CD4-positive, alpha-beta memory T cell (primary cell): Measurements from ENCODE around the gene CDC37L1. TPM values are rescaled to one million over a fixed set of nuclear protein-coding genes. Genes with fewer than 3 reads are reported as not detected.
A peak's percentile ranks its signal among the peaks of the same experiment; 100 is the strongest.

Experiments used
- CTCF ChIA-PET: fragments of 350-600 bp; sonication (Branson Sonifier 250); formaldehyde crosslinking; loops from one replicate; lab custom pipeline; 2021; ENCODE audit warnings: inconsistent platforms; ENCODE audit not compliant: partially characterized antibody; lab: Charles Lee
- POLR2A ChIA-PET: fragments of 350-600 bp; sonication (Branson Sonifier 250); formaldehyde crosslinking; loops from one replicate; lab custom pipeline; 2021; ENCODE audit not compliant: partially characterized antibody; lab: Charles Lee
- DNase-seq, 5 donors: peaks; one replicate each; pipeline versions ENCODE4 v3.0.0 to v3.0.0-alpha.2; 2020 to 2022; ENCODE audit warnings: mixed read lengths in 1 of 5
- H3K27ac ChIP-seq: one replicate; pipeline ENCODE4 v1.7.0; 2013; ENCODE audit warnings: low read depth, low read length
- H3K27me3 ChIP-seq: 2 replicates; pipeline ENCODE4 v1.7.0; 2013; ENCODE audit warnings: mild to moderate bottlenecking, low read length, moderate library complexity; ENCODE audit not compliant: insufficient read depth
- H3K36me3 ChIP-seq: 2 replicates; pipeline ENCODE4 v1.7.0; 2013; ENCODE audit warnings: mild to moderate bottlenecking, low read length, moderate library complexity; ENCODE audit not compliant: insufficient read depth
- H3K4me1 ChIP-seq: 2 replicates; pipeline ENCODE4 v1.7.0; 2013; ENCODE audit warnings: mild to moderate bottlenecking, low read length, moderate library complexity; ENCODE audit not compliant: insufficient read depth
- H3K4me3 ChIP-seq, 2 donors: one replicate each; pipeline ENCODE4 v1.7.0; 2013; ENCODE audit warnings: low read length in 2 of 2, mild to moderate bottlenecking in 1 of 2
- H3K9me3 ChIP-seq, 2 donors: one replicate each; pipeline ENCODE4 v1.7.0; 2013; ENCODE audit warnings: low read length in 2 of 2, control low read depth in 1 of 2; ENCODE audit not compliant: control insufficient read depth in 1 of 2
- H3K27ac Mint-ChIP-seq, 7 donors: one replicate each; pipeline ENCODE4 v1.8.0; 2020 to 2021; ENCODE audit warnings: mixed read lengths in 7 of 7, mild to moderate bottlenecking in 6 of 7, inconsistent platforms in 3 of 7, moderate library complexity in 3 of 7
- H3K27me3 Mint-ChIP-seq, 2 donors: one replicate each; pipeline ENCODE4 v1.8.0; 2020 to 2021; ENCODE audit warnings: mixed read lengths in 2 of 2
- H3K36me3 Mint-ChIP-seq, 2 donors: one replicate each; pipeline ENCODE4 v1.8.0; 2020 to 2021; ENCODE audit warnings: mixed read lengths in 2 of 2, inconsistent platforms in 1 of 2, mild to moderate bottlenecking in 1 of 2
- H3K4me1 Mint-ChIP-seq, 4 donors: one replicate each; pipeline ENCODE4 v1.8.0; 2020 to 2021; ENCODE audit warnings: mixed read lengths in 4 of 4, mild to moderate bottlenecking in 1 of 4
- H3K4me3 Mint-ChIP-seq, 8 donors: one replicate each; pipeline ENCODE4 v1.8.0; 2020 to 2021; ENCODE audit warnings: mixed read lengths in 8 of 8, mild to moderate bottlenecking in 7 of 8, moderate library complexity in 6 of 8, inconsistent platforms in 3 of 8
- H3K9me3 Mint-ChIP-seq, 8 donors: one replicate each; pipeline ENCODE4 v1.8.0; 2020 to 2021; ENCODE audit warnings: mixed read lengths in 8 of 8, mild to moderate bottlenecking in 5 of 8, inconsistent platforms in 3 of 8, moderate library complexity in 1 of 8
- intact Hi-C: fragments of 100-400 bp; cut with micrococcal nuclease; formaldehyde crosslinking; loops from one replicate; pipeline ENCODE4 v1.15.1; 2023
- polyA plus RNA-seq, 2 donors: library from polyadenylated mRNA; unstranded; fragments of 300-500 nt; fragmentation: Illumina TruSeq; gene quantifications; one replicate each; pipeline ENCODE4 v1.2.3, GENCODE V29; 2021
- total RNA-seq, 2 experiments: library from RNA; stranded (reverse); gene quantifications; one replicate each; pipeline ENCODE4 v1.2.3, GENCODE V29; 2021

CDC37L1 gene
- total RNA-seq (10 to 100 TPM; 27.2 to 27.8 TPM), polyA plus RNA-seq (10 to 100 TPM; 15.8 to 17.8 TPM)

GRCh38 chr9:4679268-4680172 is at the start of gene CDC37L1:
Gene CDC37L1 (plus strand): TSS chr9:4679569. CDS start chr9:4679768, 199 bp downstream.
- ChIA-PET CTCF (interaction anchor here (0.5 to 1.4 kb wide), 3 partner anchors 14 to 306 kb away, joined by 3 to 13 read pairs (median 3); partner anchors contain the start of gene SPATA6L), POLR2A (interaction anchor here (0.6 to 1.8 kb wide), 25 partner anchors 9 to 1836 kb away, joined by 3 to 74 read pairs (median 4); partner anchors contain the start of genes AK3, CD274, JAK2 and PLGRKT)
- Mint-ChIP-seq H3K4me1 (peaks cover 11 to 16% (median 11%) of the 10 kb centered on the region in 4 donors), H3K36me3 (peaks cover 6 to 12% of the 10 kb centered on the region in 2 donors), H3K27me3 (no peaks in the 10 kb centered on the region), H3K9me3 (peaks cover 0 to 4% (median 0%) of the 10 kb centered on the region in 8 donors), H3K4me3 (no peak within 1 kb of the TSS), H3K27ac (no peak within 1 kb of the TSS)
- DNase-seq: peak; percentile 97 to 99 (median 99)
- Histone ChIP-seq H3K9me3 (no peaks in the 10 kb centered on the region), H3K27ac (peak within 1 kb of the TSS; percentile 94), H3K4me1 (peaks cover 36% of the 10 kb centered on the region), H3K27me3 (no peaks in the 10 kb centered on the region), H3K4me3 (peak within 1 kb of the TSS; percentile 72 to 80), H3K36me3 (no peaks in the 10 kb centered on the region)
- intact Hi-C loops: loop anchor here (1.0 to 10.0 kb wide), 10 partner anchors 17 to 2005 kb away; partner anchors contain the start of genes AK3, JAK2, PLGRKT and PLPP6

- no peaks in the 10 kb centered on the region for H3K27me3 ChIP-seq
- no peaks in the 10 kb centered on the region for H3K36me3 ChIP-seq
- no peaks in the 10 kb centered on the region for H3K4me1 ChIP-seq
- peaks cover 0 to 6% (median 3%) of the 10 kb centered on the region in 4 donors for H3K4me1 Mint-ChIP-seq
- H3K9me3 Mint-ChIP-seq: no peaks in the 10 kb centered on the region
- no peak overlapping the region for H3K4me3 ChIP-seq
- H3K27me3 Mint-ChIP-seq: no peaks in the 10 kb centered on the region
- H3K4me3 Mint-ChIP-seq: no peak overlapping the region
- H3K36me3 Mint-ChIP-seq: no peaks in the 10 kb centered on the region
- H3K27ac ChIP-seq: no peak overlapping the region
- DNase-seq: no peak
- no peak overlapping the region for H3K27ac Mint-ChIP-seq
- ChIA-PET POLR2A (no interaction called here), CTCF (no interaction called here)
- no peaks in the 10 kb centered on the region for H3K9me3 ChIP-seq
- intact Hi-C loops: loop anchor here (10.0 kb wide), 1 partner anchor 136 kb away; the partner anchor contains the start of gene SLC1A1
Observed at GRCh38 chr9:4630836-4631235, 48.5 kb upstream of the CDC37L1 start.

- H3K27me3 Mint-ChIP-seq: no peaks in the 10 kb centered on the region
- no peak for DNase-seq
- Histone ChIP-seq H3K4me1 (no peaks in the 10 kb centered on the region), H3K4me3 (no peak overlapping the region), H3K9me3 (no peaks in the 10 kb centered on the region), H3K36me3 (no peaks in the 10 kb centered on the region), H3K27ac (no peak overlapping the region), H3K27me3 (no peaks in the 10 kb centered on the region)
- no peak overlapping the region for H3K4me3 Mint-ChIP-seq
- no peaks in the 10 kb centered on the region for H3K9me3 Mint-ChIP-seq
- ChIA-PET CTCF (interaction anchor here (0.6 to 4.1 kb wide), 10 partner anchors 16 to 273 kb away, joined by 3 to 54 read pairs (median 8); partner anchors contain the start of gene SPATA6L), POLR2A (interaction anchor here (1.2 kb wide), 1 partner anchor 40 kb away, joined by 3 read pairs; the partner anchor contains the start of gene CDC37L1)
- peak overlapping the region in 4 of 7 donors; percentile 4 to 82 (median 50) for H3K27ac Mint-ChIP-seq
- peaks cover 2 to 11% (median 8%) of the 10 kb centered on the region in 4 donors for H3K4me1 Mint-ChIP-seq
- intact Hi-C loops: loop anchor here (10.0 kb wide), 1 partner anchor 144 kb away; the partner anchor contains the start of gene SLC1A1
- H3K36me3 Mint-ChIP-seq: no peaks in the 10 kb centered on the region
Observed at GRCh38 chr9:4638968-4639367, 40.4 kb upstream of the CDC37L1 start.

- Histone ChIP-seq H3K27me3 (no peaks in the 10 kb centered on the region), H3K36me3 (no peaks in the 10 kb centered on the region), H3K27ac (no peak overlapping the region), H3K9me3 (no peaks in the 10 kb centered on the region), H3K4me1 (no peaks in the 10 kb centered on the region), H3K4me3 (no peak overlapping the region)
- H3K27me3 Mint-ChIP-seq: no peaks in the 10 kb centered on the region
- H3K4me3 Mint-ChIP-seq: no peak overlapping the region
- ChIA-PET POLR2A (interaction anchor here (0.6 to 1.3 kb wide), 4 partner anchors 35 to 597 kb away, joined by 3 to 4 read pairs (median 4); partner anchors contain the start of gene CDC37L1), CTCF (interaction anchor here (0.6 to 4.1 kb wide), 14 partner anchors 10 to 325 kb away, joined by 3 to 54 read pairs (median 7); partner anchors contain the start of gene SPATA6L)
- H3K9me3 Mint-ChIP-seq: no peaks in the 10 kb centered on the region
- DNase-seq: no peak
- peak overlapping the region in 1 of 7 donors; percentile 24 for H3K27ac Mint-ChIP-seq
- H3K4me1 Mint-ChIP-seq: peaks cover 2 to 11% (median 8%) of the 10 kb centered on the region in 4 donors
- no peaks in the 10 kb centered on the region for H3K36me3 Mint-ChIP-seq
- intact Hi-C loops: loop anchor here (10.0 kb wide), 1 partner anchor 145 kb away; the partner anchor contains the start of gene SLC1A1
Observed at GRCh38 chr9:4639420-4639819, 39.9 kb upstream of the CDC37L1 start.

GRCh38 chr9:4640027-4640426 is 39.3 kb upstream of the CDC37L1 start:
- H3K27ac ChIP-seq: no peak overlapping the region
- intact Hi-C loops: loop anchor here (1.0 to 10.0 kb wide), 6 partner anchors 35 to 905 kb away; no protein-coding TSS in a partner anchor
- no peaks in the 10 kb centered on the region for H3K9me3 Mint-ChIP-seq
- no peak overlapping the region for H3K4me3 Mint-ChIP-seq
- H3K27me3 Mint-ChIP-seq: no peaks in the 10 kb centered on the region
- H3K36me3 ChIP-seq: no peaks in the 10 kb centered on the region
- peaks cover 5 to 11% (median 8%) of the 10 kb centered on the region in 4 donors for H3K4me1 Mint-ChIP-seq
- no peaks in the 10 kb centered on the region for H3K36me3 Mint-ChIP-seq
- no peak overlapping the region for H3K27ac Mint-ChIP-seq
- no peaks in the 10 kb centered on the region for H3K9me3 ChIP-seq
- CTCF ChIA-PET: interaction anchor here (0.9 to 4.1 kb wide), 15 partner anchors 11 to 326 kb away, joined by 3 to 54 read pairs (median 7); partner anchors contain the start of gene SPATA6L
- no peaks in the 10 kb centered on the region for H3K4me1 ChIP-seq
- no peak overlapping the region for H3K4me3 ChIP-seq
- peak; percentile 53 to 64 (median 54) for DNase-seq
- POLR2A ChIA-PET: interaction anchor here (0.6 to 1.3 kb wide), 7 partner anchors 8 to 598 kb away, joined by 3 to 4 read pairs (median 3); partner anchors contain the start of gene CDC37L1
- H3K27me3 ChIP-seq: no peaks in the 10 kb centered on the region

- Histone ChIP-seq H3K36me3 (no peaks in the 10 kb centered on the region), H3K27me3 (no peaks in the 10 kb centered on the region), H3K4me3 (no peak overlapping the region), H3K4me1 (no peaks in the 10 kb centered on the region), H3K9me3 (no peaks in the 10 kb centered on the region), H3K27ac (no peak overlapping the region)
- no peak overlapping the region for H3K4me3 Mint-ChIP-seq
- intact Hi-C loops: loop anchor here (10.0 kb wide), 1 partner anchor 908 kb away; no protein-coding TSS in a partner anchor
- peaks cover 5 to 11% (median 8%) of the 10 kb centered on the region in 4 donors for H3K4me1 Mint-ChIP-seq
- no peak for DNase-seq
- no peaks in the 10 kb centered on the region for H3K36me3 Mint-ChIP-seq
- no peaks in the 10 kb centered on the region for H3K27me3 Mint-ChIP-seq
- POLR2A ChIA-PET: no interaction called here
- H3K27ac Mint-ChIP-seq: no peak overlapping the region
- no peaks in the 10 kb centered on the region for H3K9me3 Mint-ChIP-seq
- CTCF ChIA-PET: interaction anchor here (1.3 kb wide), 1 partner anchor 14 kb away, joined by 3 read pairs; no protein-coding TSS in a partner anchor
Observed at GRCh38 chr9:4642351-4642750, 37.0 kb upstream of the CDC37L1 start.
